Heart left ventricle (tissue), 13 donors: ENCODE results near the gene OMA1.

Experiments used
- CTCF ChIP-seq, 12 donors: fragments of 200-600 bp; sonication (generic) in 4 of 12; IDR thresholded peaks; one replicate each; pipeline versions ENCODE4 v1.5.0 to v1.8.0; 2018 to 2022; ENCODE audit warnings: antibody characterized with exemption in 12 of 12, mild to moderate bottlenecking in 5 of 12
- POLR2A ChIP-seq, 2 donors: fragments of 450-650 bp; IDR thresholded peaks; one replicate each; pipeline ENCODE4 v1.6.1; 2017; ENCODE audit warnings: antibody characterized with exemption in 2 of 2, mild to moderate bottlenecking in 2 of 2, moderate library complexity in 2 of 2
- donor health status: ischemic (EF 13 %, LVEDD 7.1; RV severe dilation, severe dysfunction).
- donor health status: DM: no; HTN: yes; CAD: no.
- donor health status: DM: no; HTN: no; CAD: no.
- donor health status: ischemic (EF 25% LVEDD 6.9; RV normal size, moderate dysfunction).
- donor health status: ischemic (EF 25% LVEDD 5.7; RV mildly dilated, moderate dysfunction).
- donor health status: ischemic (EF 35%, LVEDD 5.7; RV mildly dilated, moderate dysfunction).
- donor health status: nonischemic (EF 11% LVEDD 7.7; RV severe dilation, severe dysfunction).
- donor health status: DM: yes; HTN: yes; CAD: no.
- donor health status: PGD.
- donor health status: ischemic (EF 29% LVEDD 5.4; RV normal size, mild dysfunction).
- donor health status: nonischemic (EF 23%, LVEDD 6.1; RV moderate dilation, normal function).

DNA sequence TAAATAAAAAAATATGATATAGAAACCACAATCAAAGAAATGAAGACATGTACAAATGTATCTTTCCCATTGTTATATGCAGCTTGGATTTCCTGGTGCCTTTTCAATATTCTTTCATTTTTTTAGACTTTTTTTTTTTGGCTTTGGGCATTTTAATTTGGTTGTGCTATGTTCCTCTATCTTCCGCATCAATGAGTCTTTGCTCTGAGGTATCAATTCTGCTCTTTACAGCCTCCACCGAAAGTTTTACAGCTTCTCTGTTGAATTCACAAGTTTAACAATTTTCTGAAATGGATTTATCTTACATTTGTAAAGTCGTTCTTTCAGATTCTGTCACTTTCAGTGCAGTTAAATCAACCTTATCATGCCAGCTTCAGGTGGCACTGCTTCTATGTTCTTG, 50.5 kb downstream of the OMA1 start:
- no peak for TF ChIP-seq CTCF (IDR thresholded peaks at IDR 0.05)
- no peak for TF ChIP-seq POLR2A (IDR thresholded peaks at IDR 0.05)
